ENCODE data around the gene CRTC3. TPM values are rescaled to one million over a fixed set of nuclear protein-coding genes. Genes with fewer than 3 reads are reported as not detected.

CRTC3 gene
- total RNA-seq, 2 experiments from 2014 or later, result 90.7 to 92.4 TPM

DNA sequence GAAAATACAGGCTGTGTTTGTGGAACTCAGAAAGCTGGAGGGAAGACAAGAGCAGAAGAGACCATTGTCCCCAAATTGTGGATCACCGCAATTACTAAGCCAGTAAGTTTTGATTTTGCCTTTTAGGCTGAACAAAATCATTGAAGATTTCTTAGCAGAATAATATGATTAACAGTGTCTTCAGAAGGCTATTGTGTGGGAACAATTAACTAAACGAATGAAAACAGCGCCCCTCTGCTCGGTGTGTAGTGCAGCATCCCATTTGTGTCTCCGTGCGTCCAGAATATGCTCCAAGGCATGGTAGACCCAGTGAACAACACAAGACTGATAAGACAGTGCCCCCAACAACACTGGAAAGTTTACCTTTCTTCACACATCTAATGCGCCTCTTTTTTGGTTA lies 71.2 kb downstream of the CRTC3 start:
- peak overlapping the region; percentile 98 for H3K27ac Mint-ChIP-seq
- H3K9me3 Mint-ChIP-seq, result no peaks in the 10 kb centered on the region
- ChIA-PET CTCF (interaction anchor here (0.5 kb wide), 1 partner anchor 53 kb away, joined by 4 read pairs; no protein-coding TSS in a partner anchor), POLR2A (no interaction called here)
- intact Hi-C loops (cut with DNase I, micrococcal nuclease), result no loop called here
- DNase-seq (no peak), ATAC-seq (ENCODE audit: poor library complexity) (no peak)
- no peak overlapping the region for H3K4me3 Mint-ChIP-seq
- Histone ChIP-seq H3K4me1 (ENCODE audit: insufficient read depth, low read length) (peaks cover 37% of the 10 kb centered on the region), H3K4me3 (ENCODE audit: low read length) (no peak overlapping the region), H3K27ac (ENCODE audit: low read depth in 1 of 2, low read length in 2 of 2) (no peak overlapping the region), H3K9me3 (ENCODE audit: control insufficient read depth in 1 of 2, insufficient read depth in 1 of 2, low read length in 2 of 2) (no peaks in the 10 kb centered on the region), H3K36me3 (ENCODE audit: insufficient read depth, low read length) (peaks cover 22% of the 10 kb centered on the region), H3K27me3 (ENCODE audit: control insufficient read depth in 1 of 2, insufficient read depth in 2 of 2, low read length in 2 of 2) (no peaks in the 10 kb centered on the region)
- no peaks in the 10 kb centered on the region for H3K27me3 Mint-ChIP-seq
- peaks cover 83% of the 10 kb centered on the region for H3K36me3 Mint-ChIP-seq (ENCODE audit: low read depth)
- H3K4me1 Mint-ChIP-seq (ENCODE audit: low read depth), result peaks cover 77% of the 10 kb centered on the region
- TF ChIP-seq, protein P1, sequence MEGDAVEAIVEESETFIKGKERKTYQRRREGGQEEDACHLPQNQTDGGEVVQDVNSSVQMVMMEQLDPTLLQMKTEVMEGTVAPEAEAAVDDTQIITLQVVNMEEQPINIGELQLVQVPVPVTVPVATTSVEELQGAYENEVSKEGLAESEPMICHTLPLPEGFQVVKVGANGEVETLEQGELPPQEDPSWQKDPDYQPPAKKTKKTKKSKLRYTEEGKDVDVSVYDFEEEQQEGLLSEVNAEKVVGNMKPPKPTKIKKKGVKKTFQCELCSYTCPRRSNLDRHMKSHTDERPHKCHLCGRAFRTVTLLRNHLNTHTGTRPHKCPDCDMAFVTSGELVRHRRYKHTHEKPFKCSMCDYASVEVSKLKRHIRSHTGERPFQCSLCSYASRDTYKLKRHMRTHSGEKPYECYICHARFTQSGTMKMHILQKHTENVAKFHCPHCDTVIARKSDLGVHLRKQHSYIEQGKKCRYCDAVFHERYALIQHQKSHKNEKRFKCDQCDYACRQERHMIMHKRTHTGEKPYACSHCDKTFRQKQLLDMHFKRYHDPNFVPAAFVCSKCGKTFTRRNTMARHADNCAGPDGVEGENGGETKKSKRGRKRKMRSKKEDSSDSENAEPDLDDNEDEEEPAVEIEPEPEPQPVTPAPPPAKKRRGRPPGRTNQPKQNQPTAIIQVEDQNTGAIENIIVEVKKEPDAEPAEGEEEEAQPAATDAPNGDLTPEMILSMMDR (IDR thresholded peaks at IDR 0.05), result no peak

DNA sequence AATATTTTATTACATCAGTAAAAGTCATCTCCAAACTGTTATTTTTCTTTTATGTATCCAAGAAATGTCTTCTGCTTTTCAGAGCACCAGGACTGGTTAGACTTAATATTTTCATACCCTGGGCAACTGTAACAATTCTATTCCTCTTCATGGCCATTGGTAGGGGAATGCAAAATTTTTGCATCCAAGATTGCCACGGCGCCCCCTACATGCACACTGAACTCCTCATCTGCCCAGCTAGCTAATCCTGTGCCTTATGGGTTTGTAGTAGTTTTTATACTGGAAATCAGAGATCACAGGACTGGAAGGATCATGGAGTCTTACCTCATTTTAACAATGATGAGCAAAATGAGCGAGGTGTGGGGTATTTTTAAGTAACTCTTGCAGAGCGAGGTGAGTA lies 74.2 kb downstream of the CRTC3 start:
- Mint-ChIP-seq H3K4me1 (ENCODE audit: low read depth) (peaks cover 55% of the 10 kb centered on the region), H3K36me3 (ENCODE audit: low read depth) (peaks cover 81% of the 10 kb centered on the region), H3K4me3 (no peak overlapping the region), H3K27ac (peak overlapping the region; percentile 21), H3K9me3 (no peaks in the 10 kb centered on the region), H3K27me3 (no peaks in the 10 kb centered on the region)
- Histone ChIP-seq H3K9me3 (ENCODE audit: control insufficient read depth in 1 of 2, insufficient read depth in 1 of 2, low read length in 2 of 2) (no peaks in the 10 kb centered on the region), H3K4me3 (ENCODE audit: low read length) (no peak overlapping the region), H3K27ac (ENCODE audit: low read depth in 1 of 2, low read length in 2 of 2) (no peak overlapping the region), H3K4me1 (ENCODE audit: insufficient read depth, low read length) (peaks cover 9% of the 10 kb centered on the region), H3K36me3 (ENCODE audit: insufficient read depth, low read length) (peaks cover 45% of the 10 kb centered on the region), H3K27me3 (ENCODE audit: control insufficient read depth in 1 of 2, insufficient read depth in 2 of 2, low read length in 2 of 2) (no peaks in the 10 kb centered on the region)
- intact Hi-C loops (cut with DNase I, micrococcal nuclease), result no loop called here
- ChIA-PET POLR2A (interaction anchor here (1.1 to 1.6 kb wide), 2 partner anchors 10 to 64 kb away, joined by 5 read pairs; no protein-coding TSS in a partner anchor), CTCF (interaction anchor here (1.0 to 1.7 kb wide), 9 partner anchors 10 to 111 kb away, joined by 3 to 6 read pairs (median 4); no protein-coding TSS in a partner anchor)
- peak; percentile 61 for ATAC-seq (ENCODE audit: poor library complexity)
- DNase-seq, result peak; percentile 22 to 76 (median 48)
- TF ChIP-seq, protein P1 (IDR thresholded peaks at IDR 0.05), result peak; percentile 70

DNA sequence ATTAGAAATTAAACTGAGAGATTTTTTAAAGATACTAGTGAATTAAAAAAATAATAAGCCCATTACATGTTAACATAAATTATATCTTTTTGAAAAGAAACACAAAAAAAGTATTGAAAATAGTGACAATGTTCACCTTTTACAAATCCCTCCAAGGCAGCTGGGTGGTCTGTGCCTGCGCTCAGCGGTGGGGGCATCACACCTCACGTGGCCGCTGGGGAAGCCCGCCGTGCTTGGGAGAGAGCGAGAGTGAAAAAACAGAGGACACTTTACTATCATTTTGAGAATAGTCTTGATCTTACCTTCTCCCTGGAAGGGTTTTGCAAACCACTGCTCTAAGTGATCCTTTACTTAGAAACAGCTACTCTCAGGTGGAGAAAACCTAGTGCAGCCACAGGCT lies 76.9 kb downstream of the CRTC3 start:
- CTCF ChIA-PET, result no interaction called here
- Histone ChIP-seq H3K4me1 (ENCODE audit: insufficient read depth, low read length) (peaks cover 5% of the 10 kb centered on the region), H3K27me3 (ENCODE audit: control insufficient read depth in 1 of 2, insufficient read depth in 2 of 2, low read length in 2 of 2) (no peaks in the 10 kb centered on the region), H3K36me3 (ENCODE audit: insufficient read depth, low read length) (peaks cover 53% of the 10 kb centered on the region), H3K9me3 (ENCODE audit: control insufficient read depth in 1 of 2, insufficient read depth in 1 of 2, low read length in 2 of 2) (no peaks in the 10 kb centered on the region), H3K4me3 (ENCODE audit: low read length) (no peak overlapping the region), H3K27ac (ENCODE audit: low read depth in 1 of 2, low read length in 2 of 2) (no peak overlapping the region)
- no peak for DNase-seq
- POLR2A ChIA-PET, result no interaction called here
- Mint-ChIP-seq H3K9me3 (no peaks in the 10 kb centered on the region), H3K36me3 (ENCODE audit: low read depth) (peaks cover 86% of the 10 kb centered on the region), H3K4me1 (ENCODE audit: low read depth) (peaks cover 36% of the 10 kb centered on the region), H3K4me3 (no peak overlapping the region), H3K27me3 (no peaks in the 10 kb centered on the region), H3K27ac (no peak overlapping the region)
- intact Hi-C loops (cut with DNase I, micrococcal nuclease), result no loop called here
- no peak for ATAC-seq (ENCODE audit: poor library complexity)
- TF ChIP-seq, protein P1 (IDR thresholded peaks at IDR 0.05), result no peak

Measured in CD4-positive, alpha-beta T cell (primary cell).